OCI-LY1 (cell line): ENCODE results near the gene APBA3.

Experiments
- EZH2 ChIP-seq: fragments of 200-600 bp; sonication (generic), shearing (Covaris generic); IDR thresholded peaks from 2 replicates; pipeline ENCODE4 v1.8.0; 2017; ENCODE audit warnings: borderline replicate concordance, mixed run types, mild to moderate bottlenecking, antibody characterized with exemption, low read length, moderate library complexity, mixed read lengths
- TF ChIP-seq, protein P1 (sequence below): fragments of 200-600 bp; sonication (generic), shearing (Covaris generic); IDR thresholded peaks from 2 replicates; pipeline ENCODE4 v1.5.1; 2017; ENCODE audit warnings: mild to moderate bottlenecking, antibody characterized with exemption, low read length, moderate library complexity, mixed read lengths

DNA sequence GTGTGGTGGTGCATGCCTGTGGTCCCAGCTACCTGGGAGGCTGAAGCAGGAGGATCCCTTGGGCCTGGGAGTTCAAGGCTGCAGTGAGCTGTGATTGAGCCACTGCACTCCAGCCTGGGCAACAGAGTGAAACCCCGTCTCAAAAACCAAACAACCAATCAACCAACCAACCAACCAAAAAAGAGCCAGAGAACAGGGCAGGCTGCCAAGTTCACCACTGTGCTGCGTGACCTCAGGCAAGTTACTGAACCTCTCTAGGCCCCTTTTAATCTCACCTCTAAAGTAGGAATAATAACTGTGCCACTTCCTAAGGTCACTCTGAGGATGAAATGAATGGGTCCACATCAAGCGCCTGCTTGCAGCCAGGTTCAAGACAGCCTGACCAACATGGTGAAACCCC lies 36.4 kb downstream of the APBA3 start:
- TF ChIP-seq, protein P1, sequence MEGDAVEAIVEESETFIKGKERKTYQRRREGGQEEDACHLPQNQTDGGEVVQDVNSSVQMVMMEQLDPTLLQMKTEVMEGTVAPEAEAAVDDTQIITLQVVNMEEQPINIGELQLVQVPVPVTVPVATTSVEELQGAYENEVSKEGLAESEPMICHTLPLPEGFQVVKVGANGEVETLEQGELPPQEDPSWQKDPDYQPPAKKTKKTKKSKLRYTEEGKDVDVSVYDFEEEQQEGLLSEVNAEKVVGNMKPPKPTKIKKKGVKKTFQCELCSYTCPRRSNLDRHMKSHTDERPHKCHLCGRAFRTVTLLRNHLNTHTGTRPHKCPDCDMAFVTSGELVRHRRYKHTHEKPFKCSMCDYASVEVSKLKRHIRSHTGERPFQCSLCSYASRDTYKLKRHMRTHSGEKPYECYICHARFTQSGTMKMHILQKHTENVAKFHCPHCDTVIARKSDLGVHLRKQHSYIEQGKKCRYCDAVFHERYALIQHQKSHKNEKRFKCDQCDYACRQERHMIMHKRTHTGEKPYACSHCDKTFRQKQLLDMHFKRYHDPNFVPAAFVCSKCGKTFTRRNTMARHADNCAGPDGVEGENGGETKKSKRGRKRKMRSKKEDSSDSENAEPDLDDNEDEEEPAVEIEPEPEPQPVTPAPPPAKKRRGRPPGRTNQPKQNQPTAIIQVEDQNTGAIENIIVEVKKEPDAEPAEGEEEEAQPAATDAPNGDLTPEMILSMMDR = no peak
- TF ChIP-seq EZH2 = no peak
